Measurements from ENCODE around the gene ZNF783.

The ZNF783 gene

GRCh38 chr7:149293946-149294633, 32.1 kb downstream of the ZNF783 start:
- no peak for TF ChIP-seq ZNF274 (IDR thresholded peaks at IDR 0.05; ENCODE audit: low read depth, low read length)
- no peak overlapping the region for H3K4me3 ChIP-seq (ENCODE audit: low read length)

GRCh38 chr7:149294634-149295480, 32.9 kb downstream of the ZNF783 start:
- no peak overlapping the region for H3K4me3 ChIP-seq (ENCODE audit: low read length)
- no peak for TF ChIP-seq ZNF274 (IDR thresholded peaks at IDR 0.05; ENCODE audit: low read depth, low read length)

- no peak for TF ChIP-seq ZNF274 (IDR thresholded peaks at IDR 0.05; ENCODE audit: low read depth, low read length)
- H3K4me3 ChIP-seq (ENCODE audit: low read length), result no peak overlapping the region
Measured at GRCh38 chr7:149295481-149295850, 33.5 kb downstream of the ZNF783 start.

GRCh38 chr7:149296368-149296767, 34.4 kb downstream of the ZNF783 start:
- no peak overlapping the region for H3K4me3 ChIP-seq (ENCODE audit: low read length)
- no peak for TF ChIP-seq ZNF274 (IDR thresholded peaks at IDR 0.05; ENCODE audit: low read depth, low read length)

- no peak overlapping the region for H3K4me3 ChIP-seq (ENCODE audit: low read length)
- no peak for TF ChIP-seq ZNF274 (IDR thresholded peaks at IDR 0.05; ENCODE audit: low read depth, low read length)
Measured at GRCh38 chr7:149297034-149297755, 35.2 kb downstream of the ZNF783 start.

- no peak for TF ChIP-seq ZNF274 (IDR thresholded peaks at IDR 0.05; ENCODE audit: low read depth, low read length)
- H3K4me3 ChIP-seq (ENCODE audit: low read length), result no peak overlapping the region
Measured at GRCh38 chr7:149300620-149301285, 38.8 kb downstream of the ZNF783 start.

GRCh38 chr7:149302222-149302621, 40.2 kb downstream of the ZNF783 start:
- no peak for TF ChIP-seq ZNF274 (IDR thresholded peaks at IDR 0.05; ENCODE audit: low read depth, low read length)
- no peak overlapping the region for H3K4me3 ChIP-seq (ENCODE audit: low read length)

- H3K4me3 ChIP-seq (ENCODE audit: low read length), result no peak overlapping the region
- no peak for TF ChIP-seq ZNF274 (IDR thresholded peaks at IDR 0.05; ENCODE audit: low read depth, low read length)
Measured at GRCh38 chr7:149302865-149303264, 40.9 kb downstream of the ZNF783 start.

- H3K4me3 ChIP-seq (ENCODE audit: low read length), result no peak overlapping the region
- TF ChIP-seq ZNF274 (IDR thresholded peaks at IDR 0.05; ENCODE audit: low read depth, low read length), result no peak
Measured at GRCh38 chr7:149304006-149304405, 42.0 kb downstream of the ZNF783 start.

- TF ChIP-seq ZNF274 (IDR thresholded peaks at IDR 0.05; ENCODE audit: low read depth, low read length), result no peak
- no peak overlapping the region for H3K4me3 ChIP-seq (ENCODE audit: low read length)
Measured at GRCh38 chr7:149306854-149307253, 44.9 kb downstream of the ZNF783 start.

GRCh38 chr7:149307775-149308501, 45.9 kb downstream of the ZNF783 start:
- no peak for TF ChIP-seq ZNF274 (IDR thresholded peaks at IDR 0.05; ENCODE audit: low read depth, low read length)
- H3K4me3 ChIP-seq (ENCODE audit: low read length), result no peak overlapping the region

- H3K4me3 ChIP-seq (ENCODE audit: low read length), result no peak overlapping the region
- TF ChIP-seq ZNF274 (IDR thresholded peaks at IDR 0.05; ENCODE audit: low read depth, low read length), result no peak
Measured at GRCh38 chr7:149310113-149310836, 48.3 kb downstream of the ZNF783 start.

All from GM08714 (cell line).